Mesothelial cell of epicardium (in vitro differentiated cells): ENCODE measurements around the gene ARHGEF26. TPM values are rescaled to one million over a fixed set of nuclear protein-coding genes. Genes with fewer than 3 reads are reported as not detected.

Experiments
- DNase-seq, 2 experiments: peaks; one replicate each; pipeline ENCODE4 v3.0.0; 2021; ENCODE audit warnings: low spot score in 2 of 2; ENCODE audit not compliant: unreplicated experiment in 2 of 2
- H3K27ac Mint-ChIP-seq: 2 replicates; pipeline ENCODE4 v1.8.0; 2021; ENCODE audit warnings: mixed read lengths
- H3K27me3 Mint-ChIP-seq: 2 replicates; pipeline ENCODE4 v1.8.0; 2021; ENCODE audit warnings: low read depth, mixed read lengths
- H3K36me3 Mint-ChIP-seq: 2 replicates; pipeline ENCODE4 v1.8.0; 2021; ENCODE audit warnings: mixed read lengths
- H3K4me1 Mint-ChIP-seq: 2 replicates; pipeline ENCODE4 v1.8.0; 2021; ENCODE audit warnings: mixed read lengths
- H3K4me3 Mint-ChIP-seq: 2 replicates; pipeline ENCODE4 v1.8.0; 2021; ENCODE audit warnings: mild to moderate bottlenecking, moderate library complexity, mixed read lengths
- H3K9me3 Mint-ChIP-seq: 2 replicates; pipeline ENCODE4 v1.8.0; 2021; ENCODE audit warnings: mixed read lengths
- total RNA-seq: library from RNA; stranded (reverse); gene quantifications from 3 replicates; pipeline ENCODE4 v1.2.1, GENCODE V29; 2021
- TF ChIP-seq, protein P1 (sequence below): fragments of 200-600 bp; sonication (generic); IDR thresholded peaks from one replicate; pipeline ENCODE4 v1.5.0; 2021; ENCODE audit warnings: antibody characterized with exemption; ENCODE audit not compliant: unreplicated experiment

ARHGEF26 gene
- total RNA-seq, 1 donor from 2014 or later, result 6.6 TPM

DNA sequence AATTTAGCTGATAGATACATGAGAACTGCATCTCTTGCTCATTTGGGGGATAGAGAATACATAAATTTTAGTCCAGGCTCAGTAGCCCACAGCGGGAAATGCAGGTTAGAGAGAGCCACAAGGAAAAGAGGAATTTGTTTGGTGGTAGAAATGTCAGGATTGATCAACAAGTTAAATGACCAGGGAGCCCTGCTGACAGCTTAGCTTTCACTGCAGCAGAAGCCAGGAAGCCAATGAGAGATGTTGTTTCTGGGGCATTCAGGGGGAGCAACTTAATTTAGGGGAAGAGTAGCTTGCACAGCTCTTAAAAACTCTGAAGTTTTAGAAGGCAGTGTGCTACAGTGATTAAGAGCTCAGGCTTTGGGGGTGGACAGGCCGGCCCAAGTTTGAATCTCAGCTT is 22.7 kb downstream of the ARHGEF26 start:
- H3K9me3 Mint-ChIP-seq, result no peaks in the 10 kb centered on the region
- no peak overlapping the region for H3K4me3 Mint-ChIP-seq
- TF ChIP-seq, protein P1, sequence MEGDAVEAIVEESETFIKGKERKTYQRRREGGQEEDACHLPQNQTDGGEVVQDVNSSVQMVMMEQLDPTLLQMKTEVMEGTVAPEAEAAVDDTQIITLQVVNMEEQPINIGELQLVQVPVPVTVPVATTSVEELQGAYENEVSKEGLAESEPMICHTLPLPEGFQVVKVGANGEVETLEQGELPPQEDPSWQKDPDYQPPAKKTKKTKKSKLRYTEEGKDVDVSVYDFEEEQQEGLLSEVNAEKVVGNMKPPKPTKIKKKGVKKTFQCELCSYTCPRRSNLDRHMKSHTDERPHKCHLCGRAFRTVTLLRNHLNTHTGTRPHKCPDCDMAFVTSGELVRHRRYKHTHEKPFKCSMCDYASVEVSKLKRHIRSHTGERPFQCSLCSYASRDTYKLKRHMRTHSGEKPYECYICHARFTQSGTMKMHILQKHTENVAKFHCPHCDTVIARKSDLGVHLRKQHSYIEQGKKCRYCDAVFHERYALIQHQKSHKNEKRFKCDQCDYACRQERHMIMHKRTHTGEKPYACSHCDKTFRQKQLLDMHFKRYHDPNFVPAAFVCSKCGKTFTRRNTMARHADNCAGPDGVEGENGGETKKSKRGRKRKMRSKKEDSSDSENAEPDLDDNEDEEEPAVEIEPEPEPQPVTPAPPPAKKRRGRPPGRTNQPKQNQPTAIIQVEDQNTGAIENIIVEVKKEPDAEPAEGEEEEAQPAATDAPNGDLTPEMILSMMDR, result no peak
- H3K27me3 Mint-ChIP-seq, result no peaks in the 10 kb centered on the region
- no peak for DNase-seq
- no peak overlapping the region for H3K27ac Mint-ChIP-seq
- H3K36me3 Mint-ChIP-seq, result no peaks in the 10 kb centered on the region
- peaks cover 18% of the 10 kb centered on the region for H3K4me1 Mint-ChIP-seq

DNA sequence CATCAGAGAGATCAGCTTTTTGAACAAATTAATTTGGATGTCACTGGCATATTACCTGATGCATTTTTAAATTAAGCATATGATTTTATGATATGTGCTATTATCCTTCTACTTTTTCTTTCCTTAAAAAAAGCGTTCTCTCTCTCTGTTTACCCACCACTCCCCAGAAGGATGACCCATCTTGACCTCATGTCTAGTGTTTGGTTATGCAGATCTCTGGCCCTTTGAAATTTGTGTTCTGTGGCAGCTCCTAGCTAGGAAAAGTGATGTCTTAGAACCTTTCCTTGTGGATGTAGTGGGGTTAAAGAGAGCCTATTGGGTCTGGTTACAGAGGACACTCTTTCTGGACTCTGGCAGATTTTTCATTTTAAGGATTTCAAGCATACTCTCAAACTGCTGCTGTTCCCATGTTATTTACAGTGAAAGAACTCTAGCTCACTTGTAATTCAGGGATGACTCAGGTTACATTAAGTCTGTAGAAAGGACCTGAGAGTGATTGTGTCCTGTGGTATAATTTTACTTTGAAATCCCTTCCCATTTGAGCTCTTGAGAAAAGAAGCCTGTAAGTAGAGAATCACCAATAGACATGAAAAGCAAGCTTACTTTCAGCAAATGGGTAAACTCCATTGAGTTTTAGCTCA is 23.8 kb downstream of the ARHGEF26 start:
- H3K4me1 Mint-ChIP-seq, result peaks cover 18% of the 10 kb centered on the region
- no peak for DNase-seq
- no peak overlapping the region for H3K27ac Mint-ChIP-seq
- H3K36me3 Mint-ChIP-seq, result no peaks in the 10 kb centered on the region
- no peak overlapping the region for H3K4me3 Mint-ChIP-seq
- no peaks in the 10 kb centered on the region for H3K27me3 Mint-ChIP-seq
- no peaks in the 10 kb centered on the region for H3K9me3 Mint-ChIP-seq
- TF ChIP-seq, protein P1, result no peak

DNA sequence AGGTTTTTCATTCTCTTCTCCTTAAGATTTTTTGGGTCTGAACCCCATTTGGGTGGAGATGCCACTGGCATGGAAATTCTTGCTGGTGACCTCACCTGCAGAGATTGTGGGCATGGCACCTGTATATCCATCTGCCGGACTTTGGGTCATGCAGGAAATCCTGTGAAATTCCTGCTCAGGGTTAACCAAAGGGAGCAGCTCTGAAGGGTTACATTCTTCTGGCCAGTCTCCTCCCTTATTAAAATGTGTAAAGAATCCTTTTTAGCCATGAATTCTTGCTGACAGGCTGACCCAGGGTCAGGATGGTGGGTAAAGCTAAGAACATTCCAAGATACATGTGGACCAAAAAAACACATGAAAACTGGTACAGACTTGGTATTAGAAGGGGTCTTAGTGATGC is 27.4 kb downstream of the ARHGEF26 start:
- Mint-ChIP-seq H3K4me1 (peaks cover 13% of the 10 kb centered on the region), H3K27ac (peak overlapping the region; percentile 21), H3K9me3 (no peaks in the 10 kb centered on the region), H3K36me3 (no peaks in the 10 kb centered on the region), H3K4me3 (no peak overlapping the region), H3K27me3 (no peaks in the 10 kb centered on the region)
- DNase-seq, result no peak
- TF ChIP-seq, protein P1, result no peak

DNA sequence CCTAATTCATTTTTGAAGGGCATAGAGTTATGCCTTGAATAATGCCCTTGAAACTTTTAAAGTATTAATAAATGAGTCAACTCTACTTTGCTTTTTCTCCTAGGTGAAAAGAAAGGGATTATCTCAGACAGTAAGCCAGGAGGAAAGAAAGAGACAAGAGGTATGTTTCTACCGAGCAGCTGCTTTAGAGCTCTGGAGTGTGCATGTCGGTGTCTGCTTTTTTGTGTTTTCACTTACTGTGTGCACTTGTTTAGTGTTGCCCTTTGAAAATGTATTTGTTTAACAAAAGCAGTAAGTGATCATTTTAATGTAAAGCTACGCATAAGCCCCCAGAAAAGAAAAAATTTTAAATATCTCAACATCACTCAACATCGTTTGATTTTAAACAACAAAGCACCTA is 28.1 kb downstream of the ARHGEF26 start:
- Mint-ChIP-seq H3K9me3 (no peaks in the 10 kb centered on the region), H3K27me3 (no peaks in the 10 kb centered on the region), H3K4me1 (peaks cover 7% of the 10 kb centered on the region)

DNA sequence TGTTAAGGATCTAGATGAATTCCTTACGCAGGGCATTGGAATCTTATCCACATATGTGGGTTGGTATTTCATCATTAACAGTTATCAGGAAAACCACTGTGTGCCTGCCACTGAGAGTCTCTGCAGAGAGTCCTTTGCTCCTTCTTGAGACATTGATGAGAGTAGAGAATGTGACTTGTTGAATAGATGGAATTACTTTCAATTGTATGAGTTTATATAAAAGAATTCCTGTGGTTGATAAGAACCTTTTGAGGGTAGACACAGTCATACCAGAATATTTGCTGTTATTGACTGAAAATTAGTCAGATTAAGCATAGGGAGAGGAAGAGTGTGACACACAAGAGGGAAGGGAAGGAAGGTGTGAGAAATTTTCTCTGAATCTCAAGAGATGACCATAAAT is 30.8 kb downstream of the ARHGEF26 start:
- H3K9me3 Mint-ChIP-seq, result no peaks in the 10 kb centered on the region
- no peak overlapping the region for H3K4me3 Mint-ChIP-seq
- DNase-seq, result no peak
- H3K36me3 Mint-ChIP-seq, result no peaks in the 10 kb centered on the region
- no peaks in the 10 kb centered on the region for H3K27me3 Mint-ChIP-seq
- H3K27ac Mint-ChIP-seq, result no peak overlapping the region
- peaks cover 11% of the 10 kb centered on the region for H3K4me1 Mint-ChIP-seq
- TF ChIP-seq, protein P1, result no peak

More for the DNA sequence above, 28.1 kb downstream of the ARHGEF26 start:
- TF ChIP-seq, protein P1, result no peak
- DNase-seq, result no peak
- Mint-ChIP-seq H3K36me3 (no peaks in the 10 kb centered on the region), H3K27ac (peak overlapping the region; percentile 34), H3K4me3 (no peak overlapping the region)
